Natural killer cell (primary cell): ENCODE data around the gene CBARP. TPM values are rescaled to one million over a fixed set of nuclear protein-coding genes. Genes with fewer than 3 reads are reported as not detected.
A peak's percentile ranks its signal among the peaks of the same experiment; 100 is the strongest.

ENCODE experiments used
- ATAC-seq, 3 donors: fragments of 150-1000 bp in 2 of 3; fragments of 200-7000 bp in 1 of 3; cut with Tn5 transposase; 1 replicate in 1 of 3; 2 replicates in 2 of 3; pipeline ENCODE4 v1.10.0; 2021; ENCODE audit warnings: mild to moderate bottlenecking in 2 of 3, moderate library complexity in 2 of 3
- DNase-seq, 2 donors: peaks; one replicate each; pipeline versions ENCODE4 v3.0.0 to v3.0.0-alpha.2; 2013 to 2021; ENCODE audit warnings: mixed read lengths in 1 of 2
- H3K27ac ChIP-seq: one replicate; pipeline ENCODE4 v1.5.1; 2013; ENCODE audit warnings: mild to moderate bottlenecking, low read length
- H3K27me3 ChIP-seq: one replicate; pipeline ENCODE4 v1.6.1; 2013; ENCODE audit warnings: low read length; ENCODE audit not compliant: control insufficient read depth, insufficient read depth
- H3K36me3 ChIP-seq: one replicate; pipeline ENCODE4 v1.6.1; 2013; ENCODE audit warnings: low read length; ENCODE audit not compliant: control insufficient read depth, insufficient read depth
- H3K4me1 ChIP-seq: one replicate; pipeline ENCODE4 v1.6.1; 2013; ENCODE audit warnings: low read length; ENCODE audit not compliant: control insufficient read depth, insufficient read depth
- H3K4me3 ChIP-seq: one replicate; pipeline ENCODE4 v1.5.1; 2013; ENCODE audit warnings: low read length
- H3K9me3 ChIP-seq: one replicate; pipeline ENCODE4 v1.6.1; 2013; ENCODE audit warnings: low read length; ENCODE audit not compliant: control insufficient read depth, insufficient read depth
- H3K27ac Mint-ChIP-seq, 2 donors: one replicate each; pipeline ENCODE4 v1.8.0; 2022; ENCODE audit warnings: mild to moderate bottlenecking in 2 of 2, mixed read lengths in 2 of 2, moderate library complexity in 1 of 2
- H3K27me3 Mint-ChIP-seq, 2 donors: one replicate each; pipeline ENCODE4 v1.8.0; 2022; ENCODE audit warnings: low read depth in 2 of 2, mixed read lengths in 2 of 2
- H3K36me3 Mint-ChIP-seq: one replicate; pipeline ENCODE4 v1.8.0; 2022; ENCODE audit warnings: mixed read lengths
- H3K4me1 Mint-ChIP-seq, 2 donors: one replicate each; pipeline ENCODE4 v1.8.0; 2022; ENCODE audit warnings: mixed read lengths in 2 of 2
- H3K4me3 Mint-ChIP-seq: one replicate; pipeline ENCODE4 v1.8.0; 2022; ENCODE audit warnings: mild to moderate bottlenecking, moderate library complexity, mixed read lengths
- H3K9me3 Mint-ChIP-seq, 2 donors: one replicate each; pipeline ENCODE4 v1.8.0; 2022; ENCODE audit warnings: mixed read lengths in 2 of 2
- CTCF ChIP-seq: fragments of 200-600 bp; IDR thresholded peaks from one replicate; pipeline ENCODE4 v1.8.0; 2022; ENCODE audit warnings: antibody characterized with exemption
- WGBS: methylation state at CpG from one replicate; pipeline ENCODE4 v1.1.7; 2013; ENCODE audit warnings: missing lambda C conversion rate; ENCODE audit not compliant: insufficient coverage; 5-methylcytosine and 5-hydroxymethylcytosine counted together
- intact Hi-C: fragments of 100-400 bp; cut with micrococcal nuclease; formaldehyde crosslinking; loops from one replicate; pipeline ENCODE4 v1.14.2; 2022
- total RNA-seq, 4 donors: library from RNA; stranded (reverse); fragments of 120-200 nt in 1 of 4; gene quantifications; one replicate each; pipeline versions ENCODE4 v1.2.3 to v1.2.4, GENCODE V29; 2013 to 2022

The CBARP gene
- total RNA-seq, 3 donors from 2014 or later (not counting 1 experiment from before 2014, with no cell fraction given), result 0.14 to 0.41 TPM; not detected in 1

- peak; percentile 71 to 81 (median 74) for ATAC-seq
- WGBS, result under 1% methylated on average over 79 of the region's 79 CpGs
- no peaks in the 10 kb centered on the region for H3K36me3 Mint-ChIP-seq
Observed at GRCh38 chr19:1241417-1242095, 3.8 kb upstream of the CBARP start, which contains the start of gene ATP5F1D. Gene ATP5F1D (plus strand): TSS chr19:1241751. CDS start chr19:1241851, 100 bp downstream.

GRCh38 chr19:1240925-1241324, 3.1 kb upstream of the CBARP start:
- ATAC-seq (no peak), DNase-seq (peak in 1 of 2 donors; percentile 29)
- intact Hi-C loops, result loop anchor here (2.0 to 10.0 kb wide), 2 partner anchors 136 to 316 kb away; partner anchors contain the start of gene ARID3A
- 75% methylated on average over 15 of the region's 15 CpGs for WGBS
- Histone ChIP-seq H3K4me1 (peaks cover 69% of the 10 kb centered on the region), H3K27ac (no peak overlapping the region), H3K4me3 (no peak overlapping the region), H3K9me3 (no peaks in the 10 kb centered on the region), H3K27me3 (peaks cover 18% of the 10 kb centered on the region), H3K36me3 (peaks cover 5% of the 10 kb centered on the region)
- TF ChIP-seq CTCF, result no peak
- no peaks in the 10 kb centered on the region for H3K9me3 Mint-ChIP-seq
- H3K36me3 Mint-ChIP-seq, result no peaks in the 10 kb centered on the region
- peak overlapping the region; percentile 86 to 89 for H3K27ac Mint-ChIP-seq
- peak overlapping the region; percentile 95 for H3K4me3 Mint-ChIP-seq
- peaks cover 10 to 14% of the 10 kb centered on the region in 2 donors for H3K27me3 Mint-ChIP-seq
- H3K4me1 Mint-ChIP-seq, result peaks cover 21 to 35% of the 10 kb centered on the region in 2 donors

More at GRCh38 chr19:1241417-1242095, 3.8 kb upstream of the CBARP start, which contains the start of gene ATP5F1D:
- intact Hi-C loops, result loop anchor here (2.0 to 10.0 kb wide), 2 partner anchors 137 to 317 kb away; partner anchors contain the start of gene ARID3A
- H3K4me1 ChIP-seq, result peaks cover 69% of the 10 kb centered on the region
- Mint-ChIP-seq H3K27me3 (peaks cover 10 to 14% of the 10 kb centered on the region in 2 donors), H3K27ac (peak within 1 kb of the TSS; percentile 86 to 89), H3K4me1 (peaks cover 21 to 35% of the 10 kb centered on the region in 2 donors), H3K9me3 (no peaks in the 10 kb centered on the region), H3K4me3 (peak within 1 kb of the TSS; percentile 95)
- no peaks in the 10 kb centered on the region for H3K9me3 ChIP-seq
- no peak for TF ChIP-seq CTCF
- H3K36me3 ChIP-seq, result peaks cover 5% of the 10 kb centered on the region
- peak within 1 kb of the TSS; percentile 33 for H3K4me3 ChIP-seq
- H3K27me3 ChIP-seq, result peaks cover 12% of the 10 kb centered on the region
- DNase-seq, result peak; percentile 88 to 97
- H3K27ac ChIP-seq, result no peak within 1 kb of the TSS

DNA sequence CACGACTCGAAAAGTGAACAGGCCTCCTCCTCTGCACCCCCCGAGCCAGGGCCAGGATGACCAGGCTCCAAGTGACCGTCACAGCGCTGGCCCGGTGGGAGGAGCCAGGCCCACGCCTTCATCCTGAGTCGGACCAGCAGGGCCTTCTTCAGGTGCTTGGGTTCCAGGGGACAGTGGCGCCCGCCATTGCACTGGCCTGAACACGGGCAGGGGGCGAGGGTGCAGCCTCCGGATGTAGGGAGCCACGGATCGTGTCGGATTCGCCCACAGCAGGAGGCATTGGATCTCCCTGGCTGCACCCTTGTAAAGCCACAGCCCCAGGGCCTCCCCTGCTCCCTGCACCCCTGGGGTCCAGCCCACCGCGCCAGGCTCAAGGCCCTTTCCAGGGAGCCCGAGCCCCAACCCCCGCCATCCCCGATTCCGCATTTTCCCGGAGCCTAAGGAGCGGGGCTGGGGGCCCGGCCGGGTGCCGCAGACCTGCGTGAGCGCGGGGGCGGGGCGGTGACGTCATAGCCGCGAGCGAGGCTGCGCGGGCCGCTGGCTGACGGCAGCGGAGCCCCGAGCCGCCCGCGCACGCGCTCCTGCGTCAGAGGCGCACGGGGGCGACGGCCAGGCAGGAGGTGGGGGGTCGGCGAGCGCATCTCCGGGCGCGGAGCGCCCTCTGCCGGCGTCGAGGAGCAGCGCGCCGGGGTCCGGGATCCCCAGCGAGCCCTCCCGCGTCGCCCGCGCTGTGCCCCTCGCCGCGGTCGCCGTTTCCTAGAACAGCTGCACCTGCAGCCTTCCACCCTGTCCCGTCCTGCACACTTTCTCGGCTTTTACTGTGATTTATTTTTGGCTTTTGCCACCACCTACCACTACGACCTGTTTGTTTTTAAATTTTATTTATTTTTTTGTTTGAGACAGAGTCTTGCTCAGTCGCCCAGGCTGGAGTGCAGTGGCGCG, 2.3 kb upstream of the CBARP start:
- Mint-ChIP-seq H3K27ac (peak overlapping the region in 1 of 2 donors; percentile 86), H3K4me1 (peaks cover 21 to 35% of the 10 kb centered on the region in 2 donors), H3K9me3 (no peaks in the 10 kb centered on the region), H3K36me3 (no peaks in the 10 kb centered on the region), H3K4me3 (peak overlapping the region; percentile 47), H3K27me3 (peaks cover 10 to 14% of the 10 kb centered on the region in 2 donors)
- H3K27ac ChIP-seq, result no peak overlapping the region
- H3K9me3 ChIP-seq, result no peaks in the 10 kb centered on the region
- H3K36me3 ChIP-seq, result peaks cover 5% of the 10 kb centered on the region
- DNase-seq, result peak; percentile 94 to 98
- H3K27me3 ChIP-seq, result peaks cover 18% of the 10 kb centered on the region
- peak; percentile 96 for TF ChIP-seq CTCF
- H3K4me3 ChIP-seq, result no peak overlapping the region
- ATAC-seq, result peak; percentile 65 to 82 (median 65)
- WGBS, result 14% methylated on average over 78 of the region's 84 CpGs
- peaks cover 64% of the 10 kb centered on the region for H3K4me1 ChIP-seq
- intact Hi-C loops, result loop anchor here (2.0 to 10.0 kb wide), 2 partner anchors 135 to 315 kb away; partner anchors contain the start of gene ARID3A
